CD1c-positive myeloid dendritic cell (primary cell): ENCODE measurements around the gene DTL.
A peak's percentile ranks its signal among the peaks of the same experiment; 100 is the strongest.
"Not testable (repeated sequence)": the region's sequence is repeated elsewhere in the genome, so short reads cannot be mapped to it uniquely, and the experiment has no call there.

Experiments used
- DNase-seq: peaks from one replicate; pipeline ENCODE4 v3.0.0-alpha.2; 2016; ENCODE audit errors: extremely low spot score

DTL gene

GRCh38 chr1:212035123-212035834 lies at the start of gene DTL, which contains the start of gene INTS7:
Gene DTL (plus strand): TSS chr1:212035748. CDS start chr1:212035891, 143 bp downstream.
Gene INTS7 (minus strand): TSS chr1:212035557. CDS start chr1:212035437, 120 bp downstream.
- peak; percentile 100 for DNase-seq

- no peak for DNase-seq
These were observed 48.8 kb upstream of the DTL start for GRCh38 chr1:211986628-211987254.

- no peak for DNase-seq
These were observed 43.9 kb upstream of the DTL start for GRCh38 chr1:211991695-211992094.

- DNase-seq: not testable (repeated sequence)
These were observed 38.1 kb upstream of the DTL start for GRCh38 chr1:211997426-211997825.

GRCh38 chr1:212002536-212002935 lies 33.0 kb upstream of the DTL start:
- no peak for DNase-seq

GRCh38 chr1:212004895-212005608 lies 30.5 kb upstream of the DTL start:
- no peak for DNase-seq

- DNase-seq: no peak
These were observed 28.4 kb upstream of the DTL start for GRCh38 chr1:212007178-212007577.

- no peak for DNase-seq
These were observed 27.7 kb upstream of the DTL start for GRCh38 chr1:212007886-212008285.

GRCh38 chr1:212009561-212009960 lies 26.0 kb upstream of the DTL start:
- DNase-seq: no peak

GRCh38 chr1:212010004-212010403 lies 25.5 kb upstream of the DTL start:
- no peak for DNase-seq

- DNase-seq: peak; percentile 72
These were observed 23.4 kb upstream of the DTL start for GRCh38 chr1:212012034-212012740.

GRCh38 chr1:212013672-212014071 lies 21.9 kb upstream of the DTL start:
- DNase-seq: no peak

GRCh38 chr1:212020975-212021374 lies 14.6 kb upstream of the DTL start:
- no peak for DNase-seq

- DNase-seq: no peak
These were observed 14.0 kb upstream of the DTL start for GRCh38 chr1:212021563-212021962.

- DNase-seq: not testable (repeated sequence)
These were observed 12.6 kb upstream of the DTL start for GRCh38 chr1:212022908-212023307.

- DNase-seq: no peak
These were observed 10.9 kb upstream of the DTL start for GRCh38 chr1:212024469-212025149.

- DNase-seq: not testable (repeated sequence)
These were observed 7.8 kb upstream of the DTL start for GRCh38 chr1:212027727-212028126.

- no peak for DNase-seq
These were observed 4.5 kb upstream of the DTL start for GRCh38 chr1:212030936-212031528.

GRCh38 chr1:212034516-212035122 lies 929 bp upstream of the DTL start:
- no peak for DNase-seq

- DNase-seq: no peak
These were observed 472 bp downstream of the DTL start for GRCh38 chr1:212035835-212036605.
